GM12878 (cell line): ENCODE results near the gene KAZN. TPM values are rescaled to one million over a fixed set of nuclear protein-coding genes. Genes with fewer than 3 reads are reported as not detected.

Experiments
- BHLHE40 ChIP-seq, 2 experiments: fragments of 450-650 bp in 1 of 2; IDR thresholded peaks; 2 replicates each; pipeline ENCODE4 v1.6.1; 2011 to 2017; ENCODE audit warnings: low read depth in 2 of 2, borderline replicate concordance in 1 of 2, improper control_type of control experiment in 1 of 2, low read length in 1 of 2, mild to moderate bottlenecking in 1 of 2
- BMI1 ChIP-seq: fragments of 450-650 bp; IDR thresholded peaks from 2 replicates; pipeline ENCODE4 v1.6.1; 2016; ENCODE audit warnings: mild to moderate bottlenecking, moderate library complexity, borderline replicate concordance
- FOS ChIP-seq: IDR thresholded peaks from 3 replicates; pipeline ENCODE4 v1.6.1; 2011; ENCODE audit warnings: borderline replicate concordance; ENCODE audit not compliant: insufficient read length; ENCODE audit errors: extremely low read depth
- FOXM1 ChIP-seq: IDR thresholded peaks from 2 replicates; pipeline ENCODE4 v1.6.1; 2012; ENCODE audit warnings: low read depth, mild to moderate bottlenecking, inconsistent platforms, low read length, moderate library complexity
- HCFC1 ChIP-seq: fragments of 150-350 bp; IDR thresholded peaks from 2 replicates; pipeline ENCODE4 v1.6.1; 2014; ENCODE audit warnings: low read length
- IKZF2 ChIP-seq, 2 experiments: fragments of 450-650 bp; IDR thresholded peaks; 2 replicates each; pipeline ENCODE4 v1.6.1; 2017; ENCODE audit warnings: mild to moderate bottlenecking in 2 of 2, moderate library complexity in 2 of 2
- KDM1A ChIP-seq: fragments of 200-600 bp; sonication (generic); IDR thresholded peaks from 2 replicates; pipeline ENCODE4 v1.6.1; 2016; ENCODE audit warnings: borderline replicate concordance
- MTA2 ChIP-seq: fragments of 450-650 bp; IDR thresholded peaks from 2 replicates; pipeline ENCODE4 v1.6.1; 2016; ENCODE audit warnings: low read depth, mild to moderate bottlenecking, moderate library complexity
- NR2C1 ChIP-seq: fragments of 450-650 bp; IDR thresholded peaks from 2 replicates; pipeline ENCODE4 v1.6.1; 2017; ENCODE audit warnings: antibody characterized with exemption, mild to moderate bottlenecking, moderate library complexity
- RAD21 ChIP-seq: IDR thresholded peaks from 2 replicates; pipeline ENCODE4 v1.6.1; 2011; ENCODE audit warnings: mild to moderate bottlenecking, low read depth, low read length, moderate library complexity; ENCODE audit not compliant: insufficient read depth
- RAD51 ChIP-seq: fragments of 450-650 bp; IDR thresholded peaks from 2 replicates; pipeline ENCODE4 v1.6.1; 2016; ENCODE audit warnings: moderate library complexity, mild to moderate bottlenecking, inconsistent platforms
- RB1 ChIP-seq: fragments of 450-650 bp; formaldehyde crosslinking; IDR thresholded peaks from 2 replicates; pipeline ENCODE4 v1.6.1; 2017; ENCODE audit warnings: mild to moderate bottlenecking, borderline replicate concordance
- RELA ChIP-seq: fragments of 450-650 bp; IDR thresholded peaks from 2 replicates; pipeline ENCODE4 v1.8.0; 2014; ENCODE audit warnings: borderline replicate concordance; ENCODE audit not compliant: partially characterized antibody
- RUNX3 ChIP-seq: IDR thresholded peaks from 2 replicates; pipeline ENCODE4 v1.6.1; 2012; ENCODE audit warnings: low read length, inconsistent platforms
- SMAD1 ChIP-seq: fragments of 450-650 bp; IDR thresholded peaks from 2 replicates; pipeline ENCODE4 v1.6.1; 2018; ENCODE audit warnings: mild to moderate bottlenecking, low read depth; ENCODE audit not compliant: partially characterized antibody
- SPI1 ChIP-seq: IDR thresholded peaks from 2 replicates; pipeline ENCODE4 v1.6.1; 2011; ENCODE audit warnings: low read depth, mild to moderate bottlenecking, low read length, moderate library complexity, borderline replicate concordance; ENCODE audit not compliant: insufficient read depth
- SUPT20H ChIP-seq: IDR thresholded peaks from 2 replicates; pipeline ENCODE4 v1.6.1; 2011; ENCODE audit warnings: low read depth, mild to moderate bottlenecking, low read length, moderate library complexity, borderline replicate concordance; ENCODE audit not compliant: control insufficient read depth
- TBL1XR1 ChIP-seq: IDR thresholded peaks from 2 replicates; pipeline ENCODE4 v1.6.1; 2012; ENCODE audit warnings: low read depth, low read length, improper control_type of control experiment
- polyA plus RNA-seq, 11 experiments: library from polyadenylated mRNA; depleted of rRNA in 4 of 11; unstranded in 6 of 11; stranded (reverse) in 5 of 11; fragments of >200 nt; fragmentation: Nextera tagmentation in 4 of 11; fragmentation: Illumina TruSeq in 1 of 11; extraction: Ambion mirVana in 4 of 11; extraction: Trizol in 1 of 11; gene quantifications; 1 replicate in 1 of 11; 2 replicates in 10 of 11; pipeline versions ENCODE4 v1.2.1 to v1.2.3, GENCODE V29; 2011 to 2016; ENCODE audit warnings: inconsistent platforms in 2 of 11, missing spikeins in 2 of 11, low read depth in 1 of 11
- total RNA-seq, 4 experiments: library from RNA; depleted of rRNA in 3 of 4; stranded (reverse); fragments of >200 nt in 3 of 4; fragmentation: Illumina TruSeq in 1 of 4; extraction: Trizol in 1 of 4; gene quantifications; 2 replicates each; pipeline versions ENCODE4 v1.2.1 to v1.2.3, GENCODE V29; 2013 to 2021
- TF ChIP-seq, protein P1 (sequence below): fragments of 450-650 bp; IDR thresholded peaks from 2 replicates; pipeline ENCODE4 v1.6.1; 2018; ENCODE audit warnings: mild to moderate bottlenecking, low read depth, moderate library complexity; ENCODE audit not compliant: partially characterized antibody
- TF ChIP-seq, protein P2 (sequence below): fragments of 450-650 bp; IDR thresholded peaks from 2 replicates; pipeline ENCODE4 v1.6.1; 2017; ENCODE audit warnings: mild to moderate bottlenecking, moderate library complexity

Gene KAZN
- total and polyA plus RNA-seq, 10 of the 15 experiments (the other 5 are each of a cell fraction or from before 2014, with no cell fraction given), result 0.72 to 4.0 (median 1.2) TPM

DNA sequence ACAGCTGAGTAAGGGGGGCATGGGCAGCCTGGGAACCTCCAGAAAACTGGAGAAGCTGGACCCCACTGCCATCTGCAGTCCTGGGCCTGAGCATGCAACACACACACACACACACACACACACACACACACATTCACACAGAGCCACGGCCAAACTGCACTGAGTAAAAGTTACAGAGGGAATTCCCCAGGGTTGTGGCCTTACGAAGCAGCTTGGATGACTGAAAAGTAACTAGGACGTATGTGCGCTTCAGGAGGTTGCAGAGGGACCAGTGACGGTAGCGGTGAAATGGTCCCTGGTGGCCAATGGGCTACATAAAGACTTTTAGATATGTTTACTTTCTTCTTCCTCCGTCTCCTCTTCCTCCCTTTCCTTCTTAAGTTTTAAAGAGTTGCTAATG is 322.6 kb downstream of the KAZN start (continued):
- no peak for TF ChIP-seq SPI1
- TF ChIP-seq IKZF2 (IDR thresholded peaks at IDR 0.05), result peak in 1 of 2 experiments; percentile 47; a peak in 1 of 4 replicates
- no peak for TF ChIP-seq KDM1A
- TF ChIP-seq RAD21, result no peak
- TF ChIP-seq TBL1XR1, result no peak
- TF ChIP-seq NR2C1, result no peak
- no peak for TF ChIP-seq HCFC1
- peak in 1 of 2 experiments; percentile 8; a peak in 1 of 4 replicates for TF ChIP-seq BHLHE40 (IDR thresholded peaks at IDR 0.05; ENCODE audit: borderline replicate concordance in 1 of 2, low read depth in 2 of 2, low read length in 1 of 2)
- TF ChIP-seq FOXM1, result no peak
- no peak for TF ChIP-seq MTA2
- TF ChIP-seq, protein P1, sequence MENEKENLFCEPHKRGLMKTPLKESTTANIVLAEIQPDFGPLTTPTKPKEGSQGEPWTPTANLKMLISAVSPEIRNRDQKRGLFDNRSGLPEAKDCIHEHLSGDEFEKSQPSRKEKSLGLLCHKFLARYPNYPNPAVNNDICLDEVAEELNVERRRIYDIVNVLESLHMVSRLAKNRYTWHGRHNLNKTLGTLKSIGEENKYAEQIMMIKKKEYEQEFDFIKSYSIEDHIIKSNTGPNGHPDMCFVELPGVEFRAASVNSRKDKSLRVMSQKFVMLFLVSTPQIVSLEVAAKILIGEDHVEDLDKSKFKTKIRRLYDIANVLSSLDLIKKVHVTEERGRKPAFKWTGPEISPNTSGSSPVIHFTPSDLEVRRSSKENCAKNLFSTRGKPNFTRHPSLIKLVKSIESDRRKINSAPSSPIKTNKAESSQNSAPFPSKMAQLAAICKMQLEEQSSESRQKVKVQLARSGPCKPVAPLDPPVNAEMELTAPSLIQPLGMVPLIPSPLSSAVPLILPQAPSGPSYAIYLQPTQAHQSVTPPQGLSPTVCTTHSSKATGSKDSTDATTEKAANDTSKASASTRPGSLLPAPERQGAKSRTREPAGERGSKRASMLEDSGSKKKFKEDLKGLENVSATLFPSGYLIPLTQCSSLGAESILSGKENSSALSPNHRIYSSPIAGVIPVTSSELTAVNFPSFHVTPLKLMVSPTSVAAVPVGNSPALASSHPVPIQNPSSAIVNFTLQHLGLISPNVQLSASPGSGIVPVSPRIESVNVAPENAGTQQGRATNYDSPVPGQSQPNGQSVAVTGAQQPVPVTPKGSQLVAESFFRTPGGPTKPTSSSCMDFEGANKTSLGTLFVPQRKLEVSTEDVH, result no peak
- no peak for TF ChIP-seq BMI1
- TF ChIP-seq SMAD1, result no peak
- peak; percentile 21 for TF ChIP-seq RELA
- no peak for TF ChIP-seq FOS
- TF ChIP-seq, protein P2, sequence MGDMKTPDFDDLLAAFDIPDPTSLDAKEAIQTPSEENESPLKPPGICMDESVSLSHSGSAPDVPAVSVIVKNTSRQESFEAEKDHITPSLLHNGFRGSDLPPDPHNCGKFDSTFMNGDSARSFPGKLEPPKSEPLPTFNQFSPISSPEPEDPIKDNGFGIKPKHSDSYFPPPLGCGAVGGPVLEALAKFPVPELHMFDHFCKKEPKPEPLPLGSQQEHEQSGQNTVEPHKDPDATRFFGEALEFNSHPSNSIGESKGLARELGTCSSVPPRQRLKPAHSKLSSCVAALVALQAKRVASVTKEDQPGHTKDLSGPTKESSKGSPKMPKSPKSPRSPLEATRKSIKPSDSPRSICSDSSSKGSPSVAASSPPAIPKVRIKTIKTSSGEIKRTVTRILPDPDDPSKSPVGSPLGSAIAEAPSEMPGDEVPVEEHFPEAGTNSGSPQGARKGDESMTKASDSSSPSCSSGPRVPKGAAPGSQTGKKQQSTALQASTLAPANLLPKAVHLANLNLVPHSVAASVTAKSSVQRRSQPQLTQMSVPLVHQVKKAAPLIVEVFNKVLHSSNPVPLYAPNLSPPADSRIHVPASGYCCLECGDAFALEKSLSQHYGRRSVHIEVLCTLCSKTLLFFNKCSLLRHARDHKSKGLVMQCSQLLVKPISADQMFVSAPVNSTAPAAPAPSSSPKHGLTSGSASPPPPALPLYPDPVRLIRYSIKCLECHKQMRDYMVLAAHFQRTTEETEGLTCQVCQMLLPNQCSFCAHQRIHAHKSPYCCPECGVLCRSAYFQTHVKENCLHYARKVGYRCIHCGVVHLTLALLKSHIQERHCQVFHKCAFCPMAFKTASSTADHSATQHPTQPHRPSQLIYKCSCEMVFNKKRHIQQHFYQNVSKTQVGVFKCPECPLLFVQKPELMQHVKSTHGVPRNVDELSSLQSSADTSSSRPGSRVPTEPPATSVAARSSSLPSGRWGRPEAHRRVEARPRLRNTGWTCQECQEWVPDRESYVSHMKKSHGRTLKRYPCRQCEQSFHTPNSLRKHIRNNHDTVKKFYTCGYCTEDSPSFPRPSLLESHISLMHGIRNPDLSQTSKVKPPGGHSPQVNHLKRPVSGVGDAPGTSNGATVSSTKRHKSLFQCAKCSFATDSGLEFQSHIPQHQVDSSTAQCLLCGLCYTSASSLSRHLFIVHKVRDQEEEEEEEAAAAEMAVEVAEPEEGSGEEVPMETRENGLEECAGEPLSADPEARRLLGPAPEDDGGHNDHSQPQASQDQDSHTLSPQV, result no peak
- TF ChIP-seq RAD51, result no peak
- TF ChIP-seq RB1, result no peak
- no peak for TF ChIP-seq SUPT20H
- peak; percentile 11; the same call in 1 of the 2 replicates for TF ChIP-seq RUNX3
